Gastroesophageal sphincter (tissue), 3 donors: Measurements from ENCODE around the gene KNCN.

Experiments used
- CTCF ChIP-seq, 4 experiments: fragments of 200-600 bp in 2 of 4; fragments of 450-650 bp in 2 of 4; sonication (generic) in 1 of 4; IDR thresholded peaks; one replicate each; pipeline ENCODE4 v1.5.1; 2017 to 2019; ENCODE audit warnings: antibody characterized with exemption in 4 of 4, mild to moderate bottlenecking in 2 of 4, moderate library complexity in 2 of 4
- EP300 ChIP-seq: sonication (generic); formaldehyde crosslinking; IDR thresholded peaks from one replicate; pipeline ENCODE4 v1.6.1; 2017; ENCODE audit warnings: antibody characterized with exemption, mild to moderate bottlenecking
- POLR2A ChIP-seq, 2 donors: fragments of 450-650 bp; IDR thresholded peaks; one replicate each; pipeline ENCODE4 v1.6.1; 2017; ENCODE audit warnings: antibody characterized with exemption in 2 of 2, mild to moderate bottlenecking in 2 of 2, moderate library complexity in 1 of 2

GRCh38 chr1:46552357-46553237 lies 1.1 kb upstream of the KNCN start:
- no peak for TF ChIP-seq CTCF (IDR thresholded peaks at IDR 0.05)
- TF ChIP-seq POLR2A (IDR thresholded peaks at IDR 0.05), result no peak
- no peak for TF ChIP-seq EP300
